ENCODE results near the gene RHEB.

RHEB gene

DNA sequence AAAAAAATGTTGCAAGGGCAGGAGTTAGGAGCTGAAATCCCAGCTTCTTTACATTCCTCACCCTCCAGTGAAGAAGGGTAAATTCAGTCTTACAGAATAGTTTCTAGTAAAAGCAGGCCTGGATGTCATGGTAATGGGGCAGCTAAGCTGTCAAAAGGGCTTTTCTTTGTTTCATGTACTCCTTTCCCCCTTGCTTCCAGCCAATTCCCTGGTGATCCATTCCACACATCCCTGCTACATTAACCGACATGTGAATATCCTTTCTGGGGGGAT is 36.0 kb downstream of the RHEB start:
- peaks cover 78 to 100% (median 92%) of the 10 kb centered on the region in 11 experiments for H3K36me3 ChIP-seq
- H4K20me1 ChIP-seq, result peaks cover 58 to 100% (median 91%) of the 10 kb centered on the region in 11 experiments; a peak in 21 of 22 replicates
- TF ChIP-seq Cebpa-rat (IDR thresholded peaks at IDR 0.05), result no peak

GRCh38 chr7:151482883-151483710 is 36.6 kb downstream of the RHEB start:
- no peak for TF ChIP-seq Cebpa-rat (IDR thresholded peaks at IDR 0.05)
- Histone ChIP-seq H3K4me1 (peaks cover 40 to 63% (median 50%) of the 10 kb centered on the region in 10 experiments), H3K27me3 (no peaks in the 10 kb centered on the region), H3K9me3 (replicated peaks in 1 of 11) (no peaks in the 10 kb centered on the region), H3K9ac (no peak overlapping the region), H3K36me3 (peaks cover 76 to 100% (median 90%) of the 10 kb centered on the region in 11 experiments), H4K20me1 (peaks cover 62 to 100% (median 95%) of the 10 kb centered on the region in 11 experiments; a peak in 21 of 22 replicates), H3K27ac (no peak overlapping the region), H3K4me2 (peak overlapping the region in 4 of 11 experiments; percentile 7 to 92 (median 50); a peak in 6 of 22 replicates), H3K4me3 (no peak overlapping the region)

More for the DNA sequence above, 36.0 kb downstream of the RHEB start:
- Histone ChIP-seq H3K9ac (no peak overlapping the region), H3K4me3 (no peak overlapping the region), H3K4me2 (peak overlapping the region in 7 of 11 experiments; percentile 2 to 92 (median 78); a peak in 10 of 22 replicates), H3K27me3 (no peaks in the 10 kb centered on the region), H3K27ac (no peak overlapping the region), H3K9me3 (replicated peaks in 1 of 11) (no peaks in the 10 kb centered on the region), H3K4me1 (peaks cover 46 to 67% (median 50%) of the 10 kb centered on the region in 10 experiments)

- peaks cover 28 to 51% (median 39%) of the 10 kb centered on the region in 10 experiments for H3K4me1 ChIP-seq
- H3K4me3 ChIP-seq, result no peak overlapping the region
- no peak overlapping the region for H3K27ac ChIP-seq
- H3K27me3 ChIP-seq, result no peaks in the 10 kb centered on the region
- no peak for TF ChIP-seq Cebpa-rat (IDR thresholded peaks at IDR 0.05)
- no peak overlapping the region; a peak in 1 of 22 replicates for H3K4me2 ChIP-seq
- no peaks in the 10 kb centered on the region for H3K9me3 ChIP-seq (replicated peaks in 1 of 11)
- no peak overlapping the region for H3K9ac ChIP-seq
- peaks cover 67 to 100% (median 97%) of the 10 kb centered on the region in 11 experiments; a peak in 21 of 22 replicates for H4K20me1 ChIP-seq
- peaks cover 70 to 100% (median 90%) of the 10 kb centered on the region in 11 experiments for H3K36me3 ChIP-seq
These were observed 37.8 kb downstream of the RHEB start for GRCh38 chr7:151481650-151482505.

DNA sequence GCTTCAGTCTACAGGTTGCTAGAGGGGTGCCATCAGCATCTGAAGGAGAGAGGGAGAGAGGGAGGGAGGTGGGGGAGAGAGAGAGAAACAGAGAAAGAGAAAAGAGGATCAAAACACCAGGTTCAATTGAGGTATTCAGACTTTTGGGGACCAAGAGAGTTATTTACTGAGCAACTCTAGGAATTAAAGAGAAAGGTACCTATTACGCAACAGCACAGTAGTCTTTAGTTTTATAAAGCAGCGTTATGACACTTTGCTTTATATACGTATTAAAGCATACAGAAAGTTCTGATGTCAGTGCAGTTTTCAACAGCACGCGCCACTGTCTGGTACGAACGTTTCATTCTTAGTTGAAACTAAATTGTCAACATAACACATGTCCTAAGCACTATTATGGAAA is 41.8 kb downstream of the RHEB start:
- Histone ChIP-seq H3K27ac (no peak overlapping the region), H3K4me2 (no peak overlapping the region), H4K20me1 (peaks cover 54 to 100% (median 83%) of the 10 kb centered on the region in 11 experiments), H3K9ac (no peak overlapping the region), H3K36me3 (peaks cover 63 to 99% (median 95%) of the 10 kb centered on the region in 11 experiments), H3K4me3 (no peak overlapping the region), H3K9me3 (replicated peaks in 1 of 11) (no peaks in the 10 kb centered on the region), H3K27me3 (no peaks in the 10 kb centered on the region), H3K4me1 (peaks cover 0 to 21% (median 7%) of the 10 kb centered on the region in 10 experiments; a peak in 9 of 20 replicates)
- TF ChIP-seq Cebpa-rat (IDR thresholded peaks at IDR 0.05), result peak in 7 of 11 experiments; percentile 16 to 84 (median 62); a peak in 8 of 22 replicates

- peak overlapping the region in 4 of 11 experiments; percentile 1 to 24 (median 6); a peak in 3 of 22 replicates for H3K4me2 ChIP-seq
- H3K36me3 ChIP-seq, result peaks cover 76 to 99% (median 95%) of the 10 kb centered on the region in 11 experiments
- H3K9me3 ChIP-seq (replicated peaks in 1 of 11), result peaks cover 0 to 5% (median 0%) of the 10 kb centered on the region in 11 experiments; a peak in 5 of 22 replicates
- no peak overlapping the region for H3K27ac ChIP-seq
- no peaks in the 10 kb centered on the region for H3K27me3 ChIP-seq
- peaks cover 0 to 23% (median 12%) of the 10 kb centered on the region in 10 experiments; a peak in 10 of 20 replicates for H3K4me1 ChIP-seq
- H4K20me1 ChIP-seq, result peaks cover 33 to 96% (median 58%) of the 10 kb centered on the region in 11 experiments; a peak in 20 of 22 replicates
- no peak overlapping the region for H3K9ac ChIP-seq
- TF ChIP-seq Cebpa-rat (IDR thresholded peaks at IDR 0.05), result 0 out of 22 replicates have a peak, but pooled peaks of 1 of the 11 experiments have one; percentile 27
- H3K4me3 ChIP-seq, result no peak overlapping the region
These were observed 46.9 kb downstream of the RHEB start for GRCh38 chr7:151472644-151473380.

DNA sequence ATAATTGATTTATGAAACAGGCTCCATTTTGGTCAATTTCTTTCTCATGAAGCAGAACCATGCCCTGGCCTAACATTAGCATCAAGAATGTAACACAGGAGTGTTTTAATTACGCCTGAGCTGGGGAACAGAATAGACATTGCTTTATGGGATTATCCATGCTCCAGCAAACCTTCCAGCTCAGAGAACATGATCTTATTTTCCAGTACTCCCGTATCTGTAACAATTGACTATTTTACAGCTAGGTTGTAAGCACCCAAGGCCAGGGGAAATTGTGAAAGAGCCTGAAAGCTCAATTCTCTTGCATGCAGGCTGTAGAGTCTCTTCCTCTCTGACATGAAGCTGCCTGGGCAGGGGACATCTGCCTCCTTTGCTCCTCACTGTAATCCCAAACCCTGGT is 49.0 kb downstream of the RHEB start:
- Histone ChIP-seq H3K27ac (no peak overlapping the region), H3K9ac (no peak overlapping the region), H3K4me3 (no peak overlapping the region), H3K27me3 (no peaks in the 10 kb centered on the region), H3K36me3 (peaks cover 77 to 99% (median 94%) of the 10 kb centered on the region in 11 experiments), H4K20me1 (peaks cover 23 to 88% (median 43%) of the 10 kb centered on the region in 11 experiments; a peak in 18 of 22 replicates), H3K4me2 (no peak overlapping the region), H3K9me3 (replicated peaks in 1 of 11) (peaks cover 6 to 21% (median 8%) of the 10 kb centered on the region in 11 experiments; a peak in 21 of 22 replicates), H3K4me1 (peaks cover 0 to 23% (median 12%) of the 10 kb centered on the region in 10 experiments; a peak in 10 of 20 replicates)
- TF ChIP-seq Cebpa-rat (IDR thresholded peaks at IDR 0.05), result no peak

GRCh38 chr7:151469281-151469680 is 50.4 kb downstream of the RHEB start:
- no peak overlapping the region for H3K4me3 ChIP-seq
- H3K4me1 ChIP-seq, result peaks cover 0 to 23% (median 12%) of the 10 kb centered on the region in 10 experiments; a peak in 10 of 20 replicates
- H3K9ac ChIP-seq, result no peak overlapping the region
- TF ChIP-seq Cebpa-rat (IDR thresholded peaks at IDR 0.05), result no peak
- H3K36me3 ChIP-seq, result peaks cover 91 to 100% (median 98%) of the 10 kb centered on the region in 11 experiments
- H4K20me1 ChIP-seq, result peaks cover 23 to 73% (median 40%) of the 10 kb centered on the region in 11 experiments; a peak in 18 of 22 replicates
- no peaks in the 10 kb centered on the region for H3K27me3 ChIP-seq
- no peak overlapping the region for H3K4me2 ChIP-seq
- peaks cover 19 to 35% (median 23%) of the 10 kb centered on the region in 11 experiments for H3K9me3 ChIP-seq (replicated peaks in 1 of 11)
- H3K27ac ChIP-seq, result no peak overlapping the region

All from BLaER1 treated with 17β-estradiol and CSF1 and Interleukin-3, amounts not matched to agents 10 nM and 100 nM (cell line).